GM12873 (cell line): ENCODE data around the gene RAB38.

Source experiments
- TF ChIP-seq, protein P1 (sequence below): IDR thresholded peaks from 2 replicates; pipeline ENCODE4 v1.5.1; 2012; ENCODE audit warnings: low read depth, mild to moderate bottlenecking, moderate library complexity, low read length, control low read depth; ENCODE audit not compliant: insufficient read depth; ENCODE audit errors: missing control alignments

RAB38 gene

DNA sequence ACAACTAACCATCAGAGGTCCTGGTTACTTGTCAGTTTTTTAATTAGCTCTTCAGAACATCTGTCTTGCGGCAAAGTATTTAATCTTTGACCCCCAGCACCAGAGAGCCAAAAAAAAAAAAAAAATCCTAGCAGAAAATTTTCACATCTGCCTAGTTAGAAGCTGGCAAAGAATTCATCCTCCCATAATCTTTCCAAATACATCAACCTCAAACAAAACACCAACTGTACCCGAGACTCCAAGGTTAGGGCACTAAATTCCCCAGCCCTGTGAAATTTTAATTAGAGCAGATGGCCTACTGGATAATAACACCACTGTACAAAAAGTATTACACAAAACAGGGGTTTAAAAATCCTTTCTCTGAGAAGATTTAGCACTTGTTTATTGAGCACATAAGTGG is 55.7 kb downstream of the RAB38 start:
- TF ChIP-seq, protein P1, sequence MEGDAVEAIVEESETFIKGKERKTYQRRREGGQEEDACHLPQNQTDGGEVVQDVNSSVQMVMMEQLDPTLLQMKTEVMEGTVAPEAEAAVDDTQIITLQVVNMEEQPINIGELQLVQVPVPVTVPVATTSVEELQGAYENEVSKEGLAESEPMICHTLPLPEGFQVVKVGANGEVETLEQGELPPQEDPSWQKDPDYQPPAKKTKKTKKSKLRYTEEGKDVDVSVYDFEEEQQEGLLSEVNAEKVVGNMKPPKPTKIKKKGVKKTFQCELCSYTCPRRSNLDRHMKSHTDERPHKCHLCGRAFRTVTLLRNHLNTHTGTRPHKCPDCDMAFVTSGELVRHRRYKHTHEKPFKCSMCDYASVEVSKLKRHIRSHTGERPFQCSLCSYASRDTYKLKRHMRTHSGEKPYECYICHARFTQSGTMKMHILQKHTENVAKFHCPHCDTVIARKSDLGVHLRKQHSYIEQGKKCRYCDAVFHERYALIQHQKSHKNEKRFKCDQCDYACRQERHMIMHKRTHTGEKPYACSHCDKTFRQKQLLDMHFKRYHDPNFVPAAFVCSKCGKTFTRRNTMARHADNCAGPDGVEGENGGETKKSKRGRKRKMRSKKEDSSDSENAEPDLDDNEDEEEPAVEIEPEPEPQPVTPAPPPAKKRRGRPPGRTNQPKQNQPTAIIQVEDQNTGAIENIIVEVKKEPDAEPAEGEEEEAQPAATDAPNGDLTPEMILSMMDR, result no peak

DNA sequence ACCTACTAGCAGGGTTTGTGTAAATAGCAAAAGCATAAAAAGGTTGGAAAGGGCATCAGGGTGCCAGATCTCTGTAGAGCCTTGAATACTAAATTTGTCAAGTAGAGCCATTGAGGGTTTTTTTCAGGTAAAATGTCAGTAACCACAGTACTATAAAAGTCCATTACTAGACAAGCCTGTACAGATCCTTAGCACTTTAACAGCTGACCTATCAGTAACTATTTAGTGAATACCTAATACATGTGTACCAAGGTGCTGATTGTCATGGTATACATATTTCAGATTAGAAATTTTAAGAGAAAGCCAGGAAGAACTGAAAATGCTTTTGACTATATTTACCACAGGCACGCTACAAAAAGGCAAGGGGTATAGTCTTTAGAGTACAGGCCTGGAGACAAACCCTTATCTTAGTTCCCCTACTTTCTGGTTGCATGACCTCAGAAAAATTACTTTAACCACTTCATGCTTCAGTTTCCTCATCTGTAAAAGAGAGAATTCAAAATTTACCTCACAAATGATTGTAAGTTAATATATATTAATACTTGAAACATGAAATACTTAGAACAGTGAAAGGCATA is 57.9 kb downstream of the RAB38 start:
- TF ChIP-seq, protein P1, result no peak

DNA sequence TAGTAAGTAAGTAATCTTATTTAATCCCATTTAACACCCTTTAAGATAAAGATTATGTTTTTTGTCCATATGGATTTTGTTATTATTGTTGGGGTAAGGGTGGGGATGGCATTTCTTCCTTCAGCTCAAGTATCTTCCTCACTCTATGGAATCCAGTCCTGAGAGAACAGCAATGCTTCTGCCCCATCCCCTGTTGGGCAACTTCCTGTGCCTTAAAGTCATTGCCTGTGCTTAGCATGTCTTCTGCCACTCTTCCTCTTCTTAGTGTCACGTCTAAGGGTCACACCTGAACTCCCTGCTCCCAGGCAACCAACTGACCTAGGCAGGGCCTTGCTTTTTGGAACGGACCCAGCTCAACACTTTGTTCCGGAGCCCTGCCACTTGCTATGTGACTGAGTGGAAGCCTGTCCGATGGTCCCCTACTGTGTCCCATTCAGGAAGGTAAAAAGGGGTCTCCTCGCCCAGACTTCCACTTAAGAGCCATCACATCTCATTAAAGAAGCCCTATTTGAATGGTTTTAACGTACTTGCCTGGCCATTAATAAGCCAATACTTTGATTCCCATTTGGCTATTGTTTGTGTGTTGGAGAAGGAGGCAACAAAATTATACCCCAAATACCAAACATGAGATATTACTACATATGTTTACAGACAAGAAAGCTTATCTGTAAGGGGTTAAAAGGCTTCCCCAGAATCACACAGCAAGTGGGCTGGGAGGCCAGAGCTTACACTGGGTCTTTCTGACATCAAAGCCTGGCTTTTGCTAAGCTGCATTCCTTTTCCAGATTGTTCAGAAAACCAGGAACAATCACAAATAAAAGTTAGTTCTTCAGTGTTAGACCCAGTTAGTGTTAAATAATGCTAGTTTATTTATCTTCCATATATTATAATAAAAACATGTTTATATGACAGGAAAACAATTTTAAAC is 59.2 kb downstream of the RAB38 start:
- TF ChIP-seq, protein P1, result no peak

DNA sequence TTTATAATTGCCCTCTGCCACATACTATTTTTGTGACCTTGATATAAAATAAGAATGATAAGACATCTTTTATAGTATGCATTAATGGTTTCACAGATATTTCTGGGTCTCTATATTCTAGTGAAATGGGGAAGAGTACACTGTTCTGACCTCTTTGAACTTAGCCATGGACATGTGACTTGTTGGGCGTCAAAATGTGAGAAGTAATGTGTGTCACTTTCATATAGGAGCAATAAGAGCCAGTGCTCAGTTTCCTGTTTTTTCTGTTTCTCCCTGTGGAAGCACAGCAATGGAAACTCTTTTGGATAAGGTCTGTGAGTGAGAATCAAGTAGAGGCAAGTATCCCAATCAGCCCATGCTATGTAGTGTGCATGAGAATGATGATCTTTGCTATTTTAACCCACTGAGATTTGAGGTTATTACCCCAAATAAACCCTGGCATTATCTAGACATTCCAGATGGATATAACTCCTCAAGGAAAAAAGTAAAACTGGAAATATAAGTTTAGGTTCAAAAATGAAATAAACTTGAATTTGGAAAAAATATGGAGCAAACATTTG is 60.7 kb downstream of the RAB38 start:
- TF ChIP-seq, protein P1, result no peak

DNA sequence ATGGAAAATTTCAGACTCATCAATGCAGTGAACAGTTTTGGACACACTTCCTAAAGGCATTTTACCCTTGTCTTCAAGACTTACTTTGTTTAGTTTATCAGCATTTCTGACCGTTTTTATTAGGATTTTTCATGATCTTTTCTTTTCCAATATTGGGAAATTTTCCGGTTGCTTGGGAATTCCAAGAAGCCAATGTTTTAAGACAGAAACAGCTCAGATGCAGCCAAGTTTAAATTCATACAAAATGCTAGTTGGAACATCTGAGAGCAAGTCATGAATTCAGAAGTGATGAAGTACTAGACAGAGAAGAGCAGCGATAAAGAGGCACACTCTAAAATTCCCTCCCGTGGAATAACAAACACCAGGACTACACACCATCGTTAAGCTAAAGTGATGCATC is 68.6 kb downstream of the RAB38 start:
- TF ChIP-seq, protein P1, result no peak

DNA sequence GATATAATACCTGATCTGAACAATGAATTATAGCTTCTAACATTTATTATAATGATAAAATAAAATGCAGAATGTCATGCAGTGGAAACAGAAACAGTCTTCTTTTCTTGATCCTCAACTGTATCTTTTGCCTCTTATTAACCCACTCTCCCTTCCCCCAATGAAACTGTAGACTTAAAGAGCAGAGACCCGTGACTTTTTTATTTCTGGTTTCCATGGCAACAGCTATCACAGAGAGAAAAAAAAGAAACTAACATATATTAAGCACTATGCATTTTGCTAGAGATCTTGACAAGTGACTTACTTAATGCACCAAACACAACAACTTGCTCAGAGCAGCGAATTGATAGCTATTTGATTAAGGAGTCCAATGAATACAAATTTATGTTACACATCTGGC is 69.3 kb downstream of the RAB38 start:
- TF ChIP-seq, protein P1, result no peak

DNA sequence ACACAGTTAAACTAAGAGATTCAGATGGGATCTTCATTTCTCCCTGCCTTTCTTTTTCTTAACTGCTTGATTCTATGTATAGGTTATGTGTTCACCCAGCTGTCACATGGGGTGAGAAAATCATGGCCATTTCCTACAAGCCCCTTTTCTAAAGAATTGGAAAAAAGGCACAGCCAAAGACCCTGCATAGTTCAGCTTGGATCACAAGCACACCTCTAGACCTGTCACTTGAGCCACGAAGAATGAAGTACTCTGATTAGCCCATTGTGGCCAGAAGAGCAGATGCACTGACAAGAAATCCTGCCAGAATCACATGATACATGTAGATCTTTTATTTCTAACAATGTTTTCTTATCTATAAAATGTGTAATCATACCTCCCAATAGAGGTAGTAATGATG is 69.7 kb downstream of the RAB38 start:
- TF ChIP-seq, protein P1, result no peak
